ENCODE results near the gene IQCM. TPM values are rescaled to one million over a fixed set of nuclear protein-coding genes. Genes with fewer than 3 reads are reported as not detected.

Gene IQCM
- total RNA-seq (2021) (0.11 TPM in 1 of 3 replicates, not detected in the others), Bru-seq, nascent RNA (percentile 17 among the genes with signal in this experiment)
- long read RNA-seq, experiment 1 = 0 reads
- long read RNA-seq, experiment 2 = 0 reads
- long read RNA-seq, experiment 3 = 0 reads

- POLR2A ChIA-PET = no interaction called here
- CTCF ChIA-PET = no interaction called here
- Mint-ChIP-seq H3K4me1 (no peaks in the 10 kb centered on the region), H3K36me3 (no peaks in the 10 kb centered on the region), H3K4me3 (no peak within 1 kb of the TSS), H3K27ac (no peak within 1 kb of the TSS), H3K27me3 (ENCODE audit: low read depth) (no peaks in the 10 kb centered on the region), H3K9me3 (no peaks in the 10 kb centered on the region)
- TF ChIP-seq OVOL2 (CRISPR knock-in tag; IDR thresholded peaks at IDR 0.05; ENCODE audit: borderline replicate concordance) (no peak), ZNF138 (CRISPR knock-in tag; conservative IDR thresholded peaks at IDR 0.05) (no peak)
- no peak for DNase-seq (ENCODE audit: low spot score)
- ATAC-seq = no peak
These were observed at the start of gene IQCM for GRCh38 chr4:149815743-149816142. Gene IQCM (minus strand): TSS chr4:149815843. CDS start chr4:149742691, 73,152 bp downstream.

- Mint-ChIP-seq H3K4me1 (no peaks in the 10 kb centered on the region), H3K36me3 (no peaks in the 10 kb centered on the region; the same call in 1 of the 2 replicates), H3K27me3 (ENCODE audit: low read depth) (no peaks in the 10 kb centered on the region), H3K4me3 (no peak overlapping the region), H3K9me3 (peaks cover 7% of the 10 kb centered on the region; the same call in 1 of the 2 replicates), H3K27ac (no peak overlapping the region)
- ChIA-PET CTCF (no interaction called here), POLR2A (no interaction called here)
- ATAC-seq (no peak), DNase-seq (ENCODE audit: low spot score) (no peak)
- TF ChIP-seq ETV6 (CRISPR knock-in tag; IDR thresholded peaks at IDR 0.05) (no peak), PRRX2 (CRISPR knock-in tag; IDR thresholded peaks at IDR 0.05) (no peak), TP53 (CRISPR knock-in tag; IDR thresholded peaks at IDR 0.05) (no peak), CDX4 (CRISPR knock-in tag; IDR thresholded peaks at IDR 0.05; ENCODE audit: borderline replicate concordance) (no peak), CTCF (IDR thresholded peaks at IDR 0.05) (no peak), CREM (CRISPR knock-in tag; IDR thresholded peaks at IDR 0.05) (no peak), IRF1 (CRISPR knock-in tag; IDR thresholded peaks at IDR 0.05) (no peak), NR3C1 (CRISPR knock-in tag; conservative IDR thresholded peaks at IDR 0.05; ENCODE audit: low read depth) (no peak)
These were observed 41.8 kb upstream of the IQCM start for GRCh38 chr4:149857446-149857845.

- Mint-ChIP-seq H3K4me1 (peaks cover 8% of the 10 kb centered on the region), H3K36me3 (peaks cover 13% of the 10 kb centered on the region), H3K9me3 (peaks cover 26% of the 10 kb centered on the region), H3K27me3 (ENCODE audit: low read depth) (no peaks in the 10 kb centered on the region), H3K4me3 (no peak overlapping the region), H3K27ac (no peak overlapping the region)
- POLR2A ChIA-PET = no interaction called here
- TF ChIP-seq ZNF138 (CRISPR knock-in tag; conservative IDR thresholded peaks at IDR 0.05) = no peak
- no peak for TF ChIP-seq NR2C2 (CRISPR knock-in tag; IDR thresholded peaks at IDR 0.05)
- TF ChIP-seq ESRRA (CRISPR knock-in tag; IDR thresholded peaks at IDR 0.05; ENCODE audit: borderline replicate concordance) = no peak
- TF ChIP-seq PRRX2 (CRISPR knock-in tag; IDR thresholded peaks at IDR 0.05) = no peak
- TF ChIP-seq SOX15 (CRISPR knock-in tag; IDR thresholded peaks at IDR 0.05) = no peak
- TF ChIP-seq NR3C1 (CRISPR knock-in tag; conservative IDR thresholded peaks at IDR 0.05; ENCODE audit: low read depth) = no peak
- no peak for TF ChIP-seq E2F5 (CRISPR knock-in tag; IDR thresholded peaks at IDR 0.05)
- TF ChIP-seq FOXK1 (CRISPR knock-in tag; IDR thresholded peaks at IDR 0.05) = no peak
- no peak for TF ChIP-seq ATF3 (CRISPR knock-in tag; conservative IDR thresholded peaks at IDR 0.05)
- TF ChIP-seq NR1H2 (CRISPR knock-in tag; IDR thresholded peaks at IDR 0.05) = no peak
- TF ChIP-seq ZNF512 (CRISPR knock-in tag; IDR thresholded peaks at IDR 0.05; ENCODE audit: borderline replicate concordance) = no peak
- no peak for TF ChIP-seq IRF1 (CRISPR knock-in tag; IDR thresholded peaks at IDR 0.05)
- TF ChIP-seq USF2 (CRISPR knock-in tag; IDR thresholded peaks at IDR 0.05) = no peak
- DNase-seq (ENCODE audit: low spot score) = no peak
- CTCF ChIA-PET = no interaction called here
- ATAC-seq = no peak
These were observed 30.1 kb upstream of the IQCM start for GRCh38 chr4:149845743-149846142.
